NB4 (cell line): ENCODE results near the gene SET.

Experiments
- MAX ChIP-seq: IDR thresholded peaks from 2 replicates; pipeline ENCODE4 v1.6.1; 2011; ENCODE audit warnings: low read depth, low read length
- MYC ChIP-seq: IDR thresholded peaks from 2 replicates; pipeline ENCODE4 v1.6.1; 2011; ENCODE audit warnings: low read depth, low read length
- POLR2A ChIP-seq: IDR thresholded peaks from 2 replicates; pipeline ENCODE4 v1.6.1; 2011; ENCODE audit warnings: mild to moderate bottlenecking; ENCODE audit not compliant: insufficient read length; ENCODE audit errors: extremely low read depth
- TF ChIP-seq, protein P1 (sequence below): IDR thresholded peaks from one replicate; pipeline ENCODE4 v1.5.1; 2012; ENCODE audit warnings: low read depth, low read length

DNA sequence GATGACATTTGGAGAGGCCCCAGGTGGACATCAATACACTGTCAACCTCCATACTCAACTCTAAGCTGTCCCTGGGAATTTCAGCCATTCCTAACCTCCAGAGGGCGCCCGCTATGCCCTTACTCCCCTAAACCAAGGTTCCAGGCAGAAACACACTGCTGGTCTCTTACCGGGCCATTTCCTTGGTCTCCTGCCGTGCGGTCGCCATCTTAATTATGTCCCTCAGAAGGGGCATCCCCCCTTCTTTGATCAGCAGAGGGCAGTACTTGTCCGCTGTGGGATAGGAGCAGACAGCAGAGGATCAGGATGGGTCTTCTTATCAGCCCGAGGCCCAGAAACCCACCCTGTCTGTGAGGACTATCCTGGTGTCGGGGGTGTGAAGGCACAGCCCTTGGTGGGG lies 44.2 kb downstream of the SET start:
- TF ChIP-seq, protein P1, sequence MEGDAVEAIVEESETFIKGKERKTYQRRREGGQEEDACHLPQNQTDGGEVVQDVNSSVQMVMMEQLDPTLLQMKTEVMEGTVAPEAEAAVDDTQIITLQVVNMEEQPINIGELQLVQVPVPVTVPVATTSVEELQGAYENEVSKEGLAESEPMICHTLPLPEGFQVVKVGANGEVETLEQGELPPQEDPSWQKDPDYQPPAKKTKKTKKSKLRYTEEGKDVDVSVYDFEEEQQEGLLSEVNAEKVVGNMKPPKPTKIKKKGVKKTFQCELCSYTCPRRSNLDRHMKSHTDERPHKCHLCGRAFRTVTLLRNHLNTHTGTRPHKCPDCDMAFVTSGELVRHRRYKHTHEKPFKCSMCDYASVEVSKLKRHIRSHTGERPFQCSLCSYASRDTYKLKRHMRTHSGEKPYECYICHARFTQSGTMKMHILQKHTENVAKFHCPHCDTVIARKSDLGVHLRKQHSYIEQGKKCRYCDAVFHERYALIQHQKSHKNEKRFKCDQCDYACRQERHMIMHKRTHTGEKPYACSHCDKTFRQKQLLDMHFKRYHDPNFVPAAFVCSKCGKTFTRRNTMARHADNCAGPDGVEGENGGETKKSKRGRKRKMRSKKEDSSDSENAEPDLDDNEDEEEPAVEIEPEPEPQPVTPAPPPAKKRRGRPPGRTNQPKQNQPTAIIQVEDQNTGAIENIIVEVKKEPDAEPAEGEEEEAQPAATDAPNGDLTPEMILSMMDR = peak; percentile 51
- TF ChIP-seq POLR2A (no peak), MYC (no peak), MAX (peak; percentile 31; the same call in 1 of the 2 replicates)
